Body of pancreas (tissue), 4 donors: Measurements from ENCODE around the gene RNF212. TPM values are rescaled to one million over a fixed set of nuclear protein-coding genes. Genes with fewer than 3 reads are reported as not detected.

Source experiments
- ATAC-seq: fragments of 150-250 bp; one replicate; pipeline ENCODE4 v1.9.1; 2016
- DNase-seq, 4 donors: peaks; one replicate each; pipeline ENCODE4 v3.0.0-alpha.2; 2019
- H3K27ac ChIP-seq, 4 donors: fragments of 200-600 bp; sonication (generic); 1 replicate in 3 of 4; 2 replicates in 1 of 4; pipeline versions ENCODE4 v1.5.1 to v1.6.1; 2016 to 2019; ENCODE audit warnings: mild to moderate bottlenecking in 1 of 4, mixed read lengths in 1 of 4, moderate library complexity in 1 of 4
- H3K27me3 ChIP-seq, 2 donors: fragments of 200-600 bp; sonication (generic); one replicate each; pipeline ENCODE4 v1.6.0; 2016; ENCODE audit warnings: mild to moderate bottlenecking in 1 of 2
- H3K36me3 ChIP-seq, 2 donors: fragments of 200-600 bp; sonication (generic); replicated peaks in 1 of 2; 2 replicates each; pipeline ENCODE4 v1.5.1; 2016; ENCODE audit warnings: low read depth in 2 of 2; ENCODE audit not compliant: insufficient read depth in 1 of 2
- H3K4me1 ChIP-seq: fragments of 200-600 bp; sonication (generic); one replicate; pipeline ENCODE4 v1.6.0; 2016
- H3K4me3 ChIP-seq, 2 donors: fragments of 200-600 bp; sonication (generic); 1 replicate in 1 of 2; 2 replicates in 1 of 2; pipeline ENCODE4 v1.5.1; 2016 to 2019
- H3K9me3 ChIP-seq, 3 donors: fragments of 200-600 bp; sonication (generic); 1 replicate in 2 of 3; 2 replicates in 1 of 3; pipeline ENCODE4 v1.5.1; 2016
- POLR2A ChIP-seq, 3 donors: fragments of 450-650 bp; IDR thresholded peaks; one replicate each; pipeline ENCODE4 v1.6.1; 2016; ENCODE audit warnings: antibody characterized with exemption in 3 of 3, mild to moderate bottlenecking in 2 of 3
- WGBS, 2 donors: methylation state at CpG; one replicate each; pipeline ENCODE4 v1.1.5; 2017; 5-methylcytosine and 5-hydroxymethylcytosine counted together
- intact Hi-C: fragments of 100-400 bp; cut with DNase I; formaldehyde crosslinking; loops from one replicate; pipeline ENCODE4 v1.15.1; 2023
- small RNA-seq: library from RNA; depleted of rRNA; stranded (forward); fragments of <200 nt; gene quantifications from one replicate; pipeline ENCODE3, GENCODE V24; 2016
- total RNA-seq, 2 donors: library from RNA; depleted of rRNA; stranded (reverse); fragments of >200 nt; gene quantifications; one replicate each; pipeline ENCODE4 v1.1.0, GENCODE V29; 2016
- TF ChIP-seq, protein P1 (sequence below), 7 experiments: fragments of 450-650 bp in 4 of 7; fragments of 200-600 bp in 3 of 7; sonication (generic) in 3 of 7; IDR thresholded peaks; one replicate each; pipeline ENCODE4 v1.5.1; 2016 to 2019; ENCODE audit warnings: antibody characterized with exemption in 7 of 7

Gene RNF212
- total RNA-seq, 2 donors from 2014 or later: 8.2 to 20.5 TPM

DNA sequence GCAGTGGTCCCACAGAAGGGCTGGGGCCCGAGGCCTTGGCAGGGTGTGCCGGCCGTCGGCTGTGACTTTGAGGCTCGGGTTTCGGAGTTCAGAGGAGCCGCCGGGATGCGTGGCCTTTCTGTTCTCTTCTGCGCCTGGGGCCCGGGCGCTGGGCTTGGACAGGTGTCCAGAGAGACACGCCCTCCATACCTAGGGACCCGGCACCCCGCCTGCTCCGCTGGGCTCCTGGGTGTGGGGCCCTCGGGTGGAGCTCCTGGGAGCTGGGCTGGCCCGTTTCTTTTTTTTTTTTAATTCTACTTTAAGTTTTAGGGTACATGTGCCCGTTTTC lies 90.7 kb downstream of the RNF212 start:
- H3K27ac ChIP-seq: no peak overlapping the region
- 89 to 92% methylated on average over 15 to 19 of the region's 19 CpGs for WGBS, 2 donors
- peaks cover 4 to 5% of the 10 kb centered on the region in 2 donors for H3K36me3 ChIP-seq
- TF ChIP-seq POLR2A (IDR thresholded peaks at IDR 0.05): no peak
- TF ChIP-seq, protein P1, sequence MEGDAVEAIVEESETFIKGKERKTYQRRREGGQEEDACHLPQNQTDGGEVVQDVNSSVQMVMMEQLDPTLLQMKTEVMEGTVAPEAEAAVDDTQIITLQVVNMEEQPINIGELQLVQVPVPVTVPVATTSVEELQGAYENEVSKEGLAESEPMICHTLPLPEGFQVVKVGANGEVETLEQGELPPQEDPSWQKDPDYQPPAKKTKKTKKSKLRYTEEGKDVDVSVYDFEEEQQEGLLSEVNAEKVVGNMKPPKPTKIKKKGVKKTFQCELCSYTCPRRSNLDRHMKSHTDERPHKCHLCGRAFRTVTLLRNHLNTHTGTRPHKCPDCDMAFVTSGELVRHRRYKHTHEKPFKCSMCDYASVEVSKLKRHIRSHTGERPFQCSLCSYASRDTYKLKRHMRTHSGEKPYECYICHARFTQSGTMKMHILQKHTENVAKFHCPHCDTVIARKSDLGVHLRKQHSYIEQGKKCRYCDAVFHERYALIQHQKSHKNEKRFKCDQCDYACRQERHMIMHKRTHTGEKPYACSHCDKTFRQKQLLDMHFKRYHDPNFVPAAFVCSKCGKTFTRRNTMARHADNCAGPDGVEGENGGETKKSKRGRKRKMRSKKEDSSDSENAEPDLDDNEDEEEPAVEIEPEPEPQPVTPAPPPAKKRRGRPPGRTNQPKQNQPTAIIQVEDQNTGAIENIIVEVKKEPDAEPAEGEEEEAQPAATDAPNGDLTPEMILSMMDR (IDR thresholded peaks at IDR 0.05): no peak
- H3K27me3 ChIP-seq: no peaks in the 10 kb centered on the region
- DNase-seq (no peak), ATAC-seq (no peak)
- H3K4me1 ChIP-seq: peaks cover 12% of the 10 kb centered on the region
- intact Hi-C loops: no loop called here
- no peak overlapping the region for H3K4me3 ChIP-seq
- H3K9me3 ChIP-seq: no peaks in the 10 kb centered on the region

DNA sequence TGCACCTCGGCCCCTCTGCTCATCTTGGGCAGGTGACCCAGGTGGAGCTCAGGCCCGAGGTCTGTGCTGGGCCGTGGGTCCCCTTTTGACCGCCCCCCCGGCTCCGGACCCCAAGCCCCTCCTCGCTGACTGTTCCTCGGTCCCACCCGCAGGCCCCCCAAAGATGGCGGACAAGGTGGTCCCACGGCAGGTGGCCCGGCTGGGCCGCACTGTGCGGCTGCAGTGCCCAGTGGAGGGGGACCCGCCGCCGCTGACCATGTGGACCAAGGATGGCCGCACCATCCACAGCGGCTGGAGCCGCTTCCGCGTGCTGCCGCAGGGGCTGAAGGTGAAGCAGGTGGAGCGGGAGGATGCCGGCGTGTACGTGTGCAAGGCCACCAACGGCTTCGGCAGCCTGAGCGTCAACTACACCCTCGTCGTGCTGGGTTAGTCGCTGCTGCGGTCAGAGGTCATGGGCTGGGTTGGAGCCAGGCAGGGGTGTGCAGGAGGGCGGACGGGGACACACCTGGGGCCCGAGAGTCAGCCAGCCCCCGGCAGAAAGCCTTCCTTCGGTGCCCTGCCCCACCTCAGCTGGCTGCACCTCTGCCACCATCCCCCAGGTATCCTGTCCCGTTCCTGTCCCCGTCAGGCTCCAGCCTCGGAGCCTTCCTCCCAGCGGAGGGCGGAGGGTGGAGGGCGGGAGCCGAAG lies 91.2 kb downstream of the RNF212 start:
- Histone ChIP-seq H3K9me3 (no peaks in the 10 kb centered on the region), H3K27me3 (no peaks in the 10 kb centered on the region), H3K4me3 (no peak overlapping the region), H3K4me1 (peaks cover 12% of the 10 kb centered on the region), H3K36me3 (peaks cover 4 to 5% of the 10 kb centered on the region in 2 donors), H3K27ac (no peak overlapping the region)
- 80 to 91% methylated on average over 1 to 33 of the region's 46 CpGs for WGBS, 2 donors
- ATAC-seq (no peak), DNase-seq (no peak)
- TF ChIP-seq, protein P1 (IDR thresholded peaks at IDR 0.05): no peak
- TF ChIP-seq POLR2A (IDR thresholded peaks at IDR 0.05): no peak
- intact Hi-C loops: no loop called here

Small RNA genes within 50 kb of the gene (small RNA-seq; reads per million reads assigned to genes)
- not detected for gene RF00554

Other genes starting within 250 kb of the RNF212 start
- 100 to 1,000 TPM; 126 to 127 TPM for gene GAK, start 181.2 kb downstream of the RNF212 start, total RNA-seq
- 10 to 100 TPM; 40.2 to 65.3 TPM for gene TMEM175, start 181.1 kb downstream of the RNF212 start, total RNA-seq
- 10 to 100 TPM; 13.2 to 17.5 TPM for gene DGKQ, start 140.0 kb downstream of the RNF212 start, total RNA-seq
- gene IDUA, start 126.5 kb downstream of the RNF212 start, total RNA-seq: 10 to 100 TPM; 30.0 to 37.6 TPM
- 1 to 10 TPM; 1.6 TPM for gene SLC26A1, start 120.2 kb downstream of the RNF212 start, total RNA-seq
- 10 to 100 TPM; 38.7 to 50.4 TPM for gene FGFRL1, start 101.9 kb downstream of the RNF212 start, total RNA-seq
- gene SPON2, start 59.0 kb upstream of the RNF212 start, total RNA-seq: 10 to 100 TPM; 25.4 to 33.5 TPM
- gene CTBP1, start 135.6 kb upstream of the RNF212 start, total RNA-seq: 100 to 1,000 TPM; 148 to 458 TPM
- 10 to 100 TPM; 68.7 to 88.0 TPM for gene MAEA, start 176.3 kb upstream of the RNF212 start, total RNA-seq
- 10 to 100 TPM; 18.2 to 26.0 TPM for gene UVSSA, start 233.6 kb upstream of the RNF212 start, total RNA-seq